Measurements from ENCODE around the gene CDH13. TPM values are rescaled to one million over a fixed set of nuclear protein-coding genes. Genes with fewer than 3 reads are reported as not detected.

The CDH13 gene
- total and polyA plus RNA-seq, 2 donors (not counting 1 experiment from before 2014, with no cell fraction given), result 27.6 to 96.7 TPM

GRCh38 chr16:83501481-83501880, 874.7 kb downstream of the CDH13 start:
- H3K4me2 ChIP-seq (ENCODE audit: extremely low read depth, insufficient read depth, low read length), result no peak overlapping the region
- no peak overlapping the region for H2AFZ ChIP-seq (ENCODE audit: low read length)
- H3K79me2 ChIP-seq (ENCODE audit: control insufficient read depth, insufficient read depth, low read length), result no peaks in the 10 kb centered on the region
- H3K9ac ChIP-seq (ENCODE audit: insufficient read depth, low read length), result no peak overlapping the region
- H3K36me3 ChIP-seq (ENCODE audit: control insufficient read depth, insufficient read depth, low read length), result no peaks in the 10 kb centered on the region
- no peaks in the 10 kb centered on the region for H3K4me1 ChIP-seq (ENCODE audit: control insufficient read depth, extremely low read depth, insufficient read depth, low read length)
- TF ChIP-seq EZH2 (IDR thresholded peaks at IDR 0.05; ENCODE audit: low read length, missing control alignments) (no peak), CTCF (conservative IDR thresholded peaks at IDR 0.05 in 1 of 2, IDR thresholded peaks at IDR 0.05 in 1 of 2; ENCODE audit: low read depth in 1 of 2, low read length in 2 of 2) (no peak)
- H3K9me3 ChIP-seq (ENCODE audit: control insufficient read depth, insufficient read depth, low read depth, low read length), result no peaks in the 10 kb centered on the region
- no peaks in the 10 kb centered on the region for H3K27me3 ChIP-seq (ENCODE audit: control insufficient read depth, insufficient read depth, low read length)
- no peaks in the 10 kb centered on the region for H4K20me1 ChIP-seq (ENCODE audit: control insufficient read depth, extremely low read depth, insufficient read depth, low read length)
- no peak for DNase-seq (ENCODE audit: low read depth in 2 of 2)
- H3K27ac ChIP-seq (ENCODE audit: insufficient read depth, low read length), result no peak overlapping the region
- H3K4me3 ChIP-seq (replicated peaks in 1 of 4; ENCODE audit: control extremely low read depth in 1 of 4, insufficient read depth in 1 of 4, low read depth in 3 of 4, low read length in 4 of 4), result no peak overlapping the region

GRCh38 chr16:83508295-83508694, 881.5 kb downstream of the CDH13 start:
- no peak for DNase-seq (ENCODE audit: low read depth in 2 of 2)
- H3K4me2 ChIP-seq (ENCODE audit: extremely low read depth, insufficient read depth, low read length), result no peak overlapping the region
- TF ChIP-seq EZH2 (IDR thresholded peaks at IDR 0.05; ENCODE audit: low read length, missing control alignments) (no peak), CTCF (conservative IDR thresholded peaks at IDR 0.05 in 1 of 2, IDR thresholded peaks at IDR 0.05 in 1 of 2; ENCODE audit: low read depth in 1 of 2, low read length in 2 of 2) (no peak)
- no peak overlapping the region for H3K27ac ChIP-seq (ENCODE audit: insufficient read depth, low read length)
- no peaks in the 10 kb centered on the region for H3K27me3 ChIP-seq (ENCODE audit: control insufficient read depth, insufficient read depth, low read length)
- no peak overlapping the region for H3K9ac ChIP-seq (ENCODE audit: insufficient read depth, low read length)
- H3K79me2 ChIP-seq (ENCODE audit: control insufficient read depth, insufficient read depth, low read length), result no peaks in the 10 kb centered on the region
- H3K4me3 ChIP-seq (replicated peaks in 1 of 4; ENCODE audit: control extremely low read depth in 1 of 4, insufficient read depth in 1 of 4, low read depth in 3 of 4, low read length in 4 of 4), result no peak overlapping the region
- H3K4me1 ChIP-seq (ENCODE audit: control insufficient read depth, extremely low read depth, insufficient read depth, low read length), result peaks cover 4% of the 10 kb centered on the region
- H3K9me3 ChIP-seq (ENCODE audit: control insufficient read depth, insufficient read depth, low read depth, low read length), result no peaks in the 10 kb centered on the region
- H4K20me1 ChIP-seq (ENCODE audit: control insufficient read depth, extremely low read depth, insufficient read depth, low read length), result no peaks in the 10 kb centered on the region
- no peaks in the 10 kb centered on the region for H3K36me3 ChIP-seq (ENCODE audit: control insufficient read depth, insufficient read depth, low read length)
- no peak overlapping the region for H2AFZ ChIP-seq (ENCODE audit: low read length)

- no peak for DNase-seq (ENCODE audit: low read depth in 2 of 2)
- H3K36me3 ChIP-seq (ENCODE audit: control insufficient read depth, insufficient read depth, low read length), result no peaks in the 10 kb centered on the region
- no peak overlapping the region for H3K4me2 ChIP-seq (ENCODE audit: extremely low read depth, insufficient read depth, low read length)
- H2AFZ ChIP-seq (ENCODE audit: low read length), result no peak overlapping the region
- peaks cover 4% of the 10 kb centered on the region for H3K4me1 ChIP-seq (ENCODE audit: control insufficient read depth, extremely low read depth, insufficient read depth, low read length)
- no peak overlapping the region for H3K9ac ChIP-seq (ENCODE audit: insufficient read depth, low read length)
- no peaks in the 10 kb centered on the region for H3K79me2 ChIP-seq (ENCODE audit: control insufficient read depth, insufficient read depth, low read length)
- no peak overlapping the region for H3K27ac ChIP-seq (ENCODE audit: insufficient read depth, low read length)
- no peaks in the 10 kb centered on the region for H3K27me3 ChIP-seq (ENCODE audit: control insufficient read depth, insufficient read depth, low read length)
- H4K20me1 ChIP-seq (ENCODE audit: control insufficient read depth, extremely low read depth, insufficient read depth, low read length), result no peaks in the 10 kb centered on the region
- H3K4me3 ChIP-seq (replicated peaks in 1 of 4; ENCODE audit: control extremely low read depth in 1 of 4, insufficient read depth in 1 of 4, low read depth in 3 of 4, low read length in 4 of 4), result no peak overlapping the region
- no peaks in the 10 kb centered on the region for H3K9me3 ChIP-seq (ENCODE audit: control insufficient read depth, insufficient read depth, low read depth, low read length)
- no peak for TF ChIP-seq EZH2 (IDR thresholded peaks at IDR 0.05; ENCODE audit: low read length, missing control alignments)
- TF ChIP-seq CTCF (conservative IDR thresholded peaks at IDR 0.05 in 1 of 2, IDR thresholded peaks at IDR 0.05 in 1 of 2; ENCODE audit: low read depth in 1 of 2, low read length in 2 of 2), result no peak
Measured at GRCh38 chr16:83509316-83509715, 882.5 kb downstream of the CDH13 start.

All from fibroblast of lung (primary cell).